HG03064 (cell line): ENCODE results near the gene CCL28.

Experiments
- ATAC-seq: cut with Tn5 transposase; IDR thresholded peaks from one replicate; pipeline ENCODE4 v1.9.1; 2021; ENCODE audit warnings: low read depth; ENCODE audit not compliant: unreplicated experiment

CCL28 gene

GRCh38 chr5:43362725-43363435 is 49.3 kb downstream of the CCL28 start:
- no peak for ATAC-seq

GRCh38 chr5:43358726-43359125 is 53.5 kb downstream of the CCL28 start:
- ATAC-seq = no peak

DNA sequence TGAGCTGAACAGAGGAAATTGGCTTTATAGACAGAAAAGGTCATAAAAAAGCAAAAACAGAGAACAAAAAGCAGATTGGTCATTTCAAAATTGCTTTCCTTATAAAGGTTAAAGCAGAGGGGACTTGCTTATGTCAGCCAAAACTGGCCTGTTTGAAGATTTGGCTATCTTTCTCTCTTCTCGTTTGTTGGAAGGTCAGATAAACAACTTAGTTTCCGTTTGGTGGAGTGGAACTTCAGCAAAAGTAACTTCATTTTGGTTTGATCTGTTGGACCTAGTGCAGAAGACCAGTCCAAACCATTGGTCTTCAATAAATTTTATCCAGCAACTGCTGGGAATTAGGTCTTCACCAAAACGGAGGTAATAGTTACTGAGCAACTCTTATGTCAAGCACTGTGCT is 53.9 kb downstream of the CCL28 start:
- ATAC-seq = no peak

DNA sequence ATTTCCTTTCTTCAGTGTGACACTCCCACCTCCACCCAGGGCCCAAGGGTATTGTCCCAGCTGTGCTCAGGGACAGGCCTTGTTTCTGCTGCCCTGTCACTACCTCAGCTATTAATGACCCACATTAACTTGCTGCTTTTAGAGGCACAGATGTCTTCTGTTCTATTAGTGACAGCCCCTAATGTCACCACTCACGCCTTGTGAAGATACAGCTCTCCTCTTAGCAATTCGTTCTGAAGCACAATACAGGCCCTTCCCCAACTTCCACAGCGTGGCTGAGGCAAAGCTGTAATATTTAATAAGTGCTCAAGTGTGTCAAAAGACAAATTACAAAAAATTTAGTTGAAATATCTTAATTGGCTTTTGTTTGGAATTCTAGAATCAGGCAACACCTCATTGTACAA is 54.3 kb downstream of the CCL28 start:
- ATAC-seq = no peak

DNA sequence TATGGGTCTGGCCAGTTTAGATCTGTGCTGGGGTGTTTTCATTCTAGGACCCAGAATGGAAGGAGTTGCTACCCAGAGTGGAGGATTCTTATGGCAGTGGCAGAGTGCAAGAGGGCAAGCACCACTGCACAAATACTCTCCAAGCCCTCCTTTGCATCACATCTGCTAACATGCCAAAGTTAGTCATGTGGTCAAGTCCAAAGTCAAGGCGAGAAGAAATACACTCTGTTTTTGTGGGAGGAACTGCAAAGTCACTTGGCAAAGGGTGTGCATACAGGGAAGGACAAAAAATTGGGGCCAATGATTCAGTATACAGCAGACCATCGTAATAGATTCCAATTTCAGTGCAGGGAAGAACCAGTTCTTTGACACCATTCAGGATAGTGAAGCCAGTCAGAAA is 55.1 kb downstream of the CCL28 start:
- no peak for ATAC-seq

- no peak for ATAC-seq
Observed at GRCh38 chr5:43354774-43355173, 57.4 kb downstream of the CCL28 start.

GRCh38 chr5:43353668-43354067 is 58.5 kb downstream of the CCL28 start:
- ATAC-seq = no peak

- no peak for ATAC-seq
Observed at GRCh38 chr5:43352915-43353314, 59.3 kb downstream of the CCL28 start.

- no peak for ATAC-seq
Observed at GRCh38 chr5:43352131-43352530, 60.1 kb downstream of the CCL28 start.

- no peak for ATAC-seq
Observed at GRCh38 chr5:43348861-43349363, 63.3 kb downstream of the CCL28 start.

GRCh38 chr5:43348207-43348606 is 64.0 kb downstream of the CCL28 start:
- ATAC-seq = no peak

DNA sequence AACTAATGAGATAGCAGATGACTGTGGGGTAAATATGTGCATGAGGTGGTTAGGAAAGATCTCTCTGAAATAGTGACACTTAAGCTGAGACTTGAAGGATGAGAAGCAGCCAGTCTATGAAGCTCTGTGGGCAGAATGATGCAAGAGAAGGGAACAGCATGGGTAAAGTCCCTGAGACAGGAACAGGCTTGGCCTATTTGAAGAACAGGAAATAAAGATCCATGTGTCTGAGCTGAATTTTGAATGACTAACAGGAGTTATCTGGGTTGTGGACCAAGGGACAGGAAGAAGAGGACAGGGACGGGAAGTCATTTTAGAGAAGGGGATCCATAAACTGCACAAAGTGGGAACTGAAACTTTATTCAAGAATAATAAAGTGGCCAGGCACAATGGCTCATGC is 73.3 kb downstream of the CCL28 start:
- no peak for ATAC-seq

GRCh38 chr5:43336159-43336558 is 76.0 kb downstream of the CCL28 start:
- no peak for ATAC-seq

GRCh38 chr5:43335681-43336080 is 76.5 kb downstream of the CCL28 start:
- no peak for ATAC-seq

DNA sequence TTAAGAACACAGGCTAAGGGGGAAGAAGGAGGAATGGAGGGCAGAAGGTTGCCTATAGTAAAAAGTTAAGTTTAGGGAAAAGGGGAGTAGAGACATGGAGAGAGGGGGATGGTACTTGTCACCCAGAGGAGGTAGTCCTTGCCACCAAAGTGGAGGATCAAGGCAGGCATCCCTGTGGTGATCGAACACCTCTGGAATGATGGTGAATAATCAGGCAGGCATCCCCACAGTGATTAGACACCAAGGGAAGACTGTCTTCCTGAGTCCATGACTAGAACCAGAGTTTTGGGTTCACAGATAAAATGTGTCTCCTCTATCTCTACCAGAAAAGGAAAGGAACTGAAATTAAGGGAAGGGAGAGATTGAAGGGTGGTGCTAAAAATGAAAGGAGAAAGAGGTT is 79.8 kb downstream of the CCL28 start:
- ATAC-seq = no peak
